ENCODE results near the gene SYT12.

DNA sequence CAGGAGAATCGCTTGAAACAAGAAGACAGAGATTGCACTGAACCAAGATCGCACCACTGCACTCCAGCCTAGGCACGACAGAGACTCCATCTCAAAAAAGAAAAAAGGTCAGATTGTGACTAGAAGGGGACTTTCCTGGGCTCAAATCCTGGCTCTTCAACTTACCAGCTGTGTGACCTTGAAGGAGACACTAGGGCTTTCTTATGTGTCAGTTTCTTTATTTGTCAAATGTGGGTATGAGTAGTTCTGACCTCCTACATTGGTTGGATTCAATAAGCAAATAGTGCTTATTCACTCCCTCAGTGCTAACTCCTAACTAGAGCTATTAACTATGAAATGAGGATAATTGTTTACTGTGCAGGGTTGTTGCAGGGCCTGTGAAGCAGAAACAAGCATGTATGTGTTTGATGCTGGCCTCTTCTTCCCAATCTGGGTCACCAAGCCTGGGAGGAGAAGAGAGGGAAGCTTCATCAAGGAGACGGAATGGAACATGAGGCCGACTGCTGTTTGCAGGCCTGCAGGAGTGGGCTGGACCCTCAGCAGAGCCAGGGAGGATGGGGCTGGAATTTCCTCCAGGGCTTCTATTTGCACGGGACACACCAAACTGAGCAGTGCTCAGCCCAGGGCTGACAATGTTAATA is 56.3 kb downstream of the SYT12 start:
- TF ChIP-seq CTCF (conservative IDR thresholded peaks at IDR 0.05; ENCODE audit: low read depth, low read length) = no peak
- TF ChIP-seq EZH2phosphoT487 (IDR thresholded peaks at IDR 0.05; ENCODE audit: borderline replicate concordance, low read length) = no peak
- TF ChIP-seq EZH2 (IDR thresholded peaks at IDR 0.05; ENCODE audit: low read length, unreplicated experiment) = no peak

Measured in PC-3 (cell line).